Urinary bladder (tissue), 4 donors: ENCODE data around the gene CCDC124. TPM values are rescaled to one million over a fixed set of nuclear protein-coding genes. Genes with fewer than 3 reads are reported as not detected.

Experiments
- DNase-seq: peaks from one replicate; pipeline ENCODE4 v3.0.0-alpha.2; 2015; ENCODE audit errors: extremely low spot score
- H3K27ac ChIP-seq: one replicate; pipeline ENCODE4 v1.5.1; 2013; ENCODE audit warnings: low read depth, mild to moderate bottlenecking, moderate library complexity
- H3K36me3 ChIP-seq: one replicate; pipeline ENCODE4 v1.6.1; 2013; ENCODE audit warnings: mild to moderate bottlenecking, moderate library complexity; ENCODE audit not compliant: insufficient read depth
- H3K4me1 ChIP-seq: one replicate; pipeline ENCODE4 v1.6.1; 2013; ENCODE audit warnings: mild to moderate bottlenecking, moderate library complexity; ENCODE audit not compliant: insufficient read depth
- H3K4me3 ChIP-seq: one replicate; pipeline ENCODE4 v1.5.1; 2013; ENCODE audit warnings: low read depth, low read length
- WGBS: extraction: QIAGEN DNeasy Blood & Tissue Kit; methylation state at CpG from one replicate; pipeline ENCODE4 v1.1.7; 2013; 5-methylcytosine and 5-hydroxymethylcytosine counted together
- polyA plus RNA-seq: library from polyadenylated mRNA; stranded (reverse); fragments of 200-250 nt; gene quantifications from one replicate; pipeline ENCODE4 v1.2.3, GENCODE V29; 2013
- total RNA-seq: library from RNA; depleted of rRNA; stranded (reverse); fragments of >200 nt; gene quantifications from one replicate; pipeline ENCODE4 v1.2.3, GENCODE V29; 2014
- donor health status: healthy with polysubstance abuse.
- donor health status: healthy.

Gene CCDC124
- total and polyA plus RNA-seq, 2 donors = 9.7 to 149 TPM

DNA sequence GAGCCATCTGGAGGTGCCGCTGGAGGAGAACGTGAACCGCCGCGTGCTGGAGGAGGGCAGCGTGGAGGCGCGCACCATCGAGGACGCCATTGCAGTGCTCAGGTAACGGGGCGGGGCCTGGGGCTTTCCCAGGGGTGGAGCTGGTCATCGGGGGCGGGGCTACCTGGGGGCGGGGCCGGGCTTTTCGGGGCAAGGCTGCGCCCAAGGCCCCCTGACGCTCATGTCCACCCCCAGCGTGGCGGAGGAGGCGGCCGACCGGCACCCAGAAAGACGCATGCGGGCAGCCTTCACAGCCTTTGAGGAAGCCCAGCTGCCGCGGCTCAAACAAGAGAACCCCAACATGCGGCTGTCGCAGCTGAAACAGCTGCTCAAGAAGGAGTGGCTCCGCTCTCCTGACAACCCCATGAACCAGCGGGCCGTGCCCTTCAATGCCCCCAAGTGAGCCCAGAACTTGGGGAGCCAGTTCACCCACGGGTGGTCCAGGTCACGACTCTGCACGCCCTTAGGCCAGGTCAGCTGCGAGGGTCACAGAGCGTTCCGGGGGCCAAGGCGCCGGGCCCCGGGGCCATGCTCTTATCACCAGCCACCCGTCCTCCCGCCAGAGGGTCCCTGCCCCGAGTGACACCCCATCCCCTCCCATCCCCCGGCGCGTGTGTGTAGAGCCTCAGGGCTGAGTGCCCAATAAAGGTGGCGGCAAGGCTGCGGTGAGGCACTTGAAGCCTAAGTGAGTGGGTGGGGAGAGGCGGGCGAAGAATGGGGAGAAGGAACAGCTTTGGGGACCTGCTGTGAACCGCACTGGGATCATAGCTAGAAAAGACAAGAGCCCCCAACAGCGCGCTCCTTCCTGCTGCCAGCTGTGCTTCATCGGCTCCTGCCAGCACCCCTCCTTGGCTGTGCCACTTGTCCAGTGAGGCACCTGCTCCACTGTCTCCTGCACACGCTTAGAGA, 10.7 kb downstream of the CCDC124 start:
- Histone ChIP-seq H3K27ac (no peak overlapping the region), H3K4me1 (no peaks in the 10 kb centered on the region), H3K36me3 (no peaks in the 10 kb centered on the region), H3K4me3 (no peak overlapping the region)
- DNase-seq = no peak
- 55% methylated on average over 57 of the region's 57 CpGs for WGBS

DNA sequence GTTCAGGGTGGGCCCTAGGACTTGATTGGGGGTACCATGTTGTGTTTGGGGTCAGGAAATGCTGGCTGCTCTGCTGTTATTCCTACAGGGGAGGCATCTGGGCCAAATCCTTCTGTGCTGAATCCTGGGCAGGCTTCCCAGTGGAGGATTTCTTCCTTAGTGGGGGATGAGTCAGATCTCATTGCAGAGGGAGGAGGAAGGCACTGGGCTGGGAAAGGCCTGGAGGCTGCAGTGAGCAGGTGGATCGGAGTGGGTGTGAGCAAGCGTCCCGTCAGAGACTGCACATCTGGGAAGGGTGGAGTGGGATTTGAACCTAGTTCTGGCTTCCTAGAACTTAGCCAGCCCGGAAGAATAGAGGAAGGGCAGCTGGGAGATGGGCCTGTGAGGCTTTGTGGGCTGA, 11.5 kb downstream of the CCDC124 start:
- WGBS = 17% methylated on average over 4 of the region's 4 CpGs
- no peak overlapping the region for H3K27ac ChIP-seq
- no peak for DNase-seq

DNA sequence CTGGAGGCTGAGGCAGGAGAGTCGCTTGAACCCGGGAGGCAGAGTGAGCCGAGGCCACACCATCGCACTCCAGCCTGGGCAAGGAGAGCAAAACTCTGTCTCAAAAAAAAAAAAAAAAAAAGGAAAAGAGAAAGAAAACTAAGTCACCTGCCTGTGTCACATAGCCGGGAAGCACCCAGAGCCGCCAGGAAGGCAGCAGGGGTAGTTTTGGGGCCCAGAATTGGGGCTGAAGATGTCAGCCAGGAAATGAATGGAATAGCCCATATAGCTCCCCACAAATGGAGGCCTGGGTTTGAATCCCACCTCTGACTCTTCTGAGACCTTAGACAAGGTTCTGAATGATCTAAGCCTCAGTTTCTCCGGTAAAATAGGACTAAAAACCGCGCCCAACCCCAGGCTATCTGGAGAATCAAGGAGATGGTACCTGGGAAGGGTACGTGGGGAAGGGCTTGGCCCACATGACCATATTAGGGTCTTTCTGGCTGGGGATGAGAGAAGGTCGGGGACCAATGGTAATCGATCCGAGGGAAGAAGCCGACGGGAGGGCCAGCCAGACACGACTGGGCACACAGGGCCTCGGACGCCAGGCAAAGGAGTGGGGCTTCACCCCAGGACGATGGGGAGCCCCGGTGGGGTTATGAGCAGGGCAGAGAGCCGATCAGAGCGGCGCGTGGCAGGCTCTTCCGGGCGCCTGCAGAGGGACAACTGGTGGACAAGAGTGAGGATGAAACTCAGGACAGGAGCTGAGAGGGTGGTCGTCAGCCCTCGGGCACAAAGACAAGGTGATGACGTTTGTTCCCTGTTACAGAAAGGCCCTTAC, 14.4 kb downstream of the CCDC124 start:
- no peak for DNase-seq
- H3K4me3 ChIP-seq = peak overlapping the region; percentile 70
- H3K27ac ChIP-seq = no peak overlapping the region
- WGBS = 17% methylated on average over 29 of the region's 29 CpGs
- no peaks in the 10 kb centered on the region for H3K36me3 ChIP-seq
- no peaks in the 10 kb centered on the region for H3K4me1 ChIP-seq

More for the DNA sequence above, 11.5 kb downstream of the CCDC124 start:
- no peaks in the 10 kb centered on the region for H3K36me3 ChIP-seq
- H3K4me1 ChIP-seq = no peaks in the 10 kb centered on the region
- no peak overlapping the region for H3K4me3 ChIP-seq

DNA sequence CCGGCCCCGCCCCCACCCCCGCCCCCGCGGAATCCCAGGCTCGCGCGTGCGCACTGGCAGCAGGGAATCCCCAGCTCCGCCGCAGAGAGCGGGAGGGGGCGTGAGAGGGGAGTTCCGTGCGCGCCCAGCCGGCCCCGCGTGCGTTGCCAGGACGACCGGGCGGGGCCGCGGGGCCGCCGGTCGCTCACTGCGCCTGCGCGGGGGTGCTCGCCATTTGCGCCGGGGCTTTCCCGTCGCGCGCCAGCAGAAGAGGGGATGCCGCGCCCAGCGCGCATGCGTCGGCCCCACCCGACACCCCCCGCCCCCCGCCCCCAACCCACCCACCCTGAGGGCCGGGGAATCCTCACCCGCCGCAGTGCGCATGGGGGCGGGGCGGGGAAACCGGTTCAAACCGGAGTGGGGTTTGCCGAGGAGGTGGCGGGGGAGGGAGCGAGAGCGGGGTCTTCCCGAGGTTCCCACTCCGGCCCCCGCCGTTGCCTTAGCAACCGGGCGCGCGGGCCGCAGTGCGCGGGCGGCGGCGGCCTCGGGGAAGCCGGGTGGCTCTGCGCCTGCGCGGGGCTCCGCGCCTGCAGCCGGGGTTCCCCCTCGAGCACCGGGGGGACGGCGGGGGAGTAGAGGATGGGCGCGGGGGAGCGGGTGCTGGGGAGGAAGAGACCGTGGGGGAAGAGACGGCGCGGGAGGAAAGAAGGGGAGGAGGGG, 15.1 kb downstream of the CCDC124 start:
- no peak overlapping the region for H3K27ac ChIP-seq
- no peaks in the 10 kb centered on the region for H3K4me1 ChIP-seq
- peak overlapping the region; percentile 70 for H3K4me3 ChIP-seq
- under 1% methylated on average over 92 of the region's 92 CpGs for WGBS
- peak; percentile 83 for DNase-seq
- no peaks in the 10 kb centered on the region for H3K36me3 ChIP-seq

DNA sequence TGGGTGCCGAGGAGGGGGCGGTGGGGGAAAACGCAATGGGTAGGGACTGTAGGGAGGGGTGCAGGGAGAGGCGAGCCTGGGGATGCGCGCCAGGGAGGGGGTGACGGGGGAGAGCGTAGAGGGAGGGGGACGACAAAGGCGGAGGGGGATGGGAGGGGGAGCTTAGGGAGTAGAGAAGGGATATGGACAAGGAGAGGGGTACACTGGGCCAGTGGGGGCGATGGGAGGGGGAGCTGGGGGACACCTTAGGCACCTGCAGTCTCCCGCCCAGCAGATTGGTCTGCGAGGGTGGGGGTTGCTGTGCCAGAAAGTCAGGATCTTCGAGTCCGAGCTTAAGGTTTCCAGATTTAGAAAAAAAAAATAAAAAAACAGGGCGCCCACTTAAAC, 15.7 kb downstream of the CCDC124 start:
- no peaks in the 10 kb centered on the region for H3K36me3 ChIP-seq
- no peaks in the 10 kb centered on the region for H3K4me1 ChIP-seq
- H3K4me3 ChIP-seq = peak overlapping the region; percentile 70
- 1% methylated on average over 16 of the region's 16 CpGs for WGBS
- H3K27ac ChIP-seq = no peak overlapping the region
- DNase-seq = no peak

DNA sequence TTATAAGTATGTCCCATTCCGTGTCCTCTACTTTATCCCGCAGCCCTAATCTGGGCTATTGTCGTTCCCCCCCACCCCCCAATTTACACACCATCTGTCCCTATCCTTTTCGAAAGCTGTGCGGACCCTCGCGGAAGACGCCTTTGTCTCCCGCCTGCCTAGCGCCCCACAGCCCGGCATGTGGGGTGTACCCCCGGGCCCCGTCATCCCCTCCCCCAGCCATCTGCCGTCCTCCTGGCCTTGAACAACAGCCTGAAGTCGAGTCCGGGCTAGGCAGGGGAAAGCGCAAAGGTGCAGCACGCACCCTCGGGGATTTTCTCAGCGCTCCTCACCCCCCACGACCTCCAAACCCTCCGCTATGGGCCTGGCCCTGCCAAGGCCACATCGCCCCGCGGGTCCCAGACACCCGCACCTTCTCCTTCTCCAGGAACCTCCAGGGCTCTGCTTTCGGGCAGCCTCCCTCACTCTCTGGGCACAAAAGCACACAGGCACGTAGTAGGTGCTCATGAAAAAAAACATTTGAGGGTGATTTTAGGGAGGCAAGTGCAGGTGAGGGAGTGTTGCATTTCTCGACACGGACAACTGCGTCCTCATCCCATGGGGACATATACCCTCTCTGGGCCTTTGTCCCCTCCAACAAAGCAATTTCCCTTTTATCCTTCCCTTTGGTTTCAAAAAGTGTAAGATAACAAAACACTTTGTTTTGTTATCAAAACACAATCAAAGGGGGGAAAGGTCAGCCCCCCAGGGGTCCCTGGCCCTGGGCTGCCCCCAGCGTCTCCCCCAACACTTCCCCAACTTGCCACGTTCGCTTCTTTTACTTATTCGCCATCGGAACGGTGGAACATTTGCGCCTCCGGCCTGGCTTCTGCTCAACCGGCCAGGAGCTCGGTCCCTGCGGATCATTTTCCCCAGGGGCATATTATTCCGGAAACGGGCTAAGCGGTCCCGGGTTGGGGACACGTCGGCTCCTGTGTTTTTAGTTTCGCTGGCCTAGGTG, 16.4 kb downstream of the CCDC124 start:
- H3K4me1 ChIP-seq = no peaks in the 10 kb centered on the region
- WGBS = 38% methylated on average over 49 of the region's 49 CpGs
- H3K36me3 ChIP-seq = no peaks in the 10 kb centered on the region
- no peak for DNase-seq
- H3K27ac ChIP-seq = no peak overlapping the region
- no peak overlapping the region for H3K4me3 ChIP-seq

DNA sequence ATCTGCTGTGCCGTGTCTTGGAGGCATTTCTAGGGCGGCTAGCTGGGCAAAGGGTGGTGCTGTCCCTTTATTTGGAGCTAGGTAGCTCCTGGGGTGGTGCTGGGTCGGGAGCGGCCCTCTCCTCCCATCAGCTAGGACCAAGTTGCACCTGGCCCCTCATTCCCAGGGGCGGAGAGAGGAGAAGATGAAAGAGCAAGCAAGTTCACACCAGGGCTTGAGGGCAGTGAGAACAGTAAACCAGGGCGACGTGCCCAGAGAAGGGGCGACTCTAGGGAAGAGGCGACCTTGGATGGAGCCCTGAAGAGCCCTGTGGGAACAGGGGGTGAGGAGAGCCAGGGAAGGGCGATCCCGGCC, 17.1 kb downstream of the CCDC124 start:
- no peak for DNase-seq
- no peaks in the 10 kb centered on the region for H3K4me1 ChIP-seq
- no peaks in the 10 kb centered on the region for H3K36me3 ChIP-seq
- no peak overlapping the region for H3K4me3 ChIP-seq
- WGBS = 30% methylated on average over 11 of the region's 11 CpGs
- no peak overlapping the region for H3K27ac ChIP-seq

DNA sequence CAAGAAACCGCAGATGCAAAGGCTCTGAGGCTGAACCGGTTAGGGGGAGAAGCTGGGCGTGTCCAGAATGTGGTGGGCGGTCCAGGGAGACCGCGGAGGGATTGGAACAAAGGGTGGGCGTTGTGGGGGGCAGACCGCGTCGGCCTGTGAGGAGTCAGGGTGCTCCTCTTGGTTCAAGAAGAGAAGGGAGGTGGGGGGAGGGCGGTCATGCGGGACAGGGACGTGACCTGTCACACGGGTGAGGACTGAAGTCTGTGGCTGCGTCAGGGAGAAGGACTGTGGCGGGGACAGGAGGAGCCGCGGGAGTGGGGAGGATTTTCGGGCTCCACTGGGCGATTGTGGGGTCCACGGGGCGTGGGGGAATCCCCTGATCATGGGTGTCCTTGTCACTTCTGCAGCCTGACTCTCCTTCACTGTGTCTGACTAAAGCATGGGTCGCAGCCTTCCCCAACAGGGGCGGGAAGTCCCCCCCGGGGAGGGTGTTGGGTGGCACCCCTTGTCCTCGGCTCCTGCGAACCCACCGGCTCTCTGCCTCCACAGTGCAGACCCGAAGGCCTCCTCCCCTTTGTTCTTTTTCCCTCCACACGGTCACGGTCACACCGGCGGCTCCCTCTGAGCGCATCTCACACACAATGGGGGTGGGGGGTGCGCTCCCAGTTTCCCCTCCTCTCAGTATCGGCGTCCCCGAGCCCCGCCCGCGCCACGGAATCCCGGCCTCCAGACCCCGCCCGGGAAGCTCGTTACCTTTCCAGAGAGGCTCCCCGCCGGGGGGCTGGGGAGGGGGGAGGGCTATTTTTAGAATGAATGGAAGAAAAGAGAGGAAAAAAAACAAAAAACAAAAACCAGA, 17.7 kb downstream of the CCDC124 start:
- H3K27ac ChIP-seq = no peak overlapping the region
- WGBS = 2% methylated on average over 48 of the region's 48 CpGs
- no peak for DNase-seq
- no peaks in the 10 kb centered on the region for H3K36me3 ChIP-seq
- H3K4me3 ChIP-seq = no peak overlapping the region
- no peaks in the 10 kb centered on the region for H3K4me1 ChIP-seq

DNA sequence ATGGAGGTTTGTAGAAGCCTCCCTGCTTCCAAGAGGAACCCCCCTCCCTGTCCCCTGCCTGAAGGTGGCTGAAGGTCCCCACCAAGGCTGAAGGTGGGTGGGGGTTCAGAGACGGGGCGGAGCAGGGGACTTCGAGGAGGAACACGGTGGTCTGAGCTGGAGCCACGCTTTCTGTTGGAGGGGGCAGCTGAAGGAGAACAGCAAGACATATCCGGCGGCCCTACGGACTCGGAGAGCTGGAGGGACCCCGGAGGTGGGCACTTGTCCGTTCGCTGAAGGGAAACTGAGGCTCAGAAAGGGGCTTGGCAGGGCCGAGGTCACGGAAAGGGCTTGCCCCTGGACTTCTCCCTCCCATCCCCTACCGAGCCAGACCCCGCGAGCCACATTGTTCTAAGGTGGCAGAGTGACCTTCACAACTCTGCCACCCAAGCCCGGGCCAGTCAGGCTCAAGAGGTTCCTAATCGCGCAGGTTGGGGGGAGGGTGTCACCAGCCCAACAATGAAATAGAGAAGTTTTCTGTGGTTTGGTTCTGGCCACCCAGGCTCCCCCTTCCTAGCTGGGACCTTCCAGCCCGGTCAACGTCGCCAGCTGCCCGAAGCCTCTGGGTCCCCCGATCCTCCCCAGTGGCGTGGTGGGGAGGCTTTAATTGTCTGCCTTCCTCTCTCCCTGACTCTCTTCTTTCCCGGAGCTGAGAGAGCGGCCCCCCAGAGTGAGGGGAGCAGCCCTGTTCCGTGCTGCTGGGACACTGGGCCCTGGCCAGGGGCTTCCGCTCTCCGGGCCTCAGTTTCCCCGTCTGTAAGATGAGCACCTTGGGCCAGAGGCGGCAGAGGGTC, 18.6 kb downstream of the CCDC124 start:
- Histone ChIP-seq H3K27ac (no peak overlapping the region), H3K4me3 (no peak overlapping the region), H3K4me1 (no peaks in the 10 kb centered on the region), H3K36me3 (no peaks in the 10 kb centered on the region)
- DNase-seq = no peak
- 2% methylated on average over 33 of the region's 33 CpGs for WGBS

DNA sequence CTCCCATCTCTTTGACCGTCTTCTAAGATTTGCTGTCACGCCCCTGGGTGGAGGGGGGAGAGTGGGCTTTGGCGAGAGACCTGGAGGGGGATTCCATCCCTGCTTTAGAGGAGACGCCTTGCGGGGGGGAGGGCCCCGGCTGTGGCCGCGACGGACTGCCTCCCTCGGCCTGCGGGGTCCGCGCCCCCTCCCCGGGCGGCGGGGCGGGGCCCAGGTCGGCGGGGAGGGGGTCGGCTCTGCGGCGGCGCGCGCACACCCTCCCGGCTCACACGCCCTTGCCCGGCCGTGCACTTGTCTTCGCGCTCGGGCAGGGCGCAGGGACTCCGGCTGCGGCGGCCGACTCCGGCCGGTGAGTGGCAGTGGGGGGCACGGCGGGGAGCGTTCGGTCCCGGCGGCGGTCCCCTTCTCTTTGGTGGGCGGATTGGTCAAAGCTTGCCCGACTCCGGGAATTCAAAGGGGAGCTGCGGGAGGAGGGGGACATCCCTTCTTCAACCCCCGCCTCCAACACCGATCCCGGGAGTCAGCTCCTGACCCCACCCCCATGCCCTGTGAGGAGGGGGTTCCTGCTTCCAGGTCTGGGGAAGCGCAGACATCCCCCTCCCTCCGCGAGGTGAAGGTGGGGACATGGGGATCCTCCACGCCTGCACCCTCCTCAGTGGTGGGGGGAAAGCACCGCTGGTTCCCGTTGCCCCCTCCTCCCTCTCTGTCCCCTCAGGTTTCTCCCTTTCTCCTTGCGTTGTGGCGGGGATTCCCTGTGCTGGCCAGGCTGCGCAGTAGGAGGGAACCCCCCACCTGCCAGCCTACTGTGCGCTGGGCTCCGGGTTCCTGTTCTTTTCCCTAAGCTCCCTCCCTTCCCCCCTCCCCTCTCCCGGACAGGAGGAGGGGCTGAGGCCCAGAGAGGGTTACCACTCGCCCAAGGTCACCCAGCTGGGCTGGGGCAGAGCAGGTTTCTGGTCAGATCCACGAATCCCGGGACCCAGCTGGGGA, 19.5 kb downstream of the CCDC124 start:
- Histone ChIP-seq H3K4me3 (no peak overlapping the region), H3K36me3 (no peaks in the 10 kb centered on the region), H3K4me1 (no peaks in the 10 kb centered on the region), H3K27ac (no peak overlapping the region)
- WGBS = 2% methylated on average over 68 of the region's 68 CpGs
- DNase-seq = no peak
